ENCODE data around the gene STARD13.

Gene STARD13

DNA sequence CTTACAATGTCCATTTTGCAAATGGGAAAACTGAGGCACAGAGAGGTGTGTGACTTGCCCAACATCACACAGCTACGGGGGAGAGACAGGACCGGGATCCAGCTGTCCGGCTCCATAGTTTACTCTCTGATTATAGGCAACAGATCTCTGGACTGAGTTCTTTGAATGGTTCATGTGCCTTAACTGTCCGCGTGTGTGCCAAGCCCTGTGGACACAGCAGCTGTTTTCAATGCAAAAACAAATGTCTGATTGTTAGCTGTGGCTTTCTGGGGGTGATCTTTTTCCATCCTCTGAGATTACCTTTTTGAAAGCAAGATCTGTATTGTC, 175.2 kb downstream of the STARD13 start:
- DNase-seq, result no peak

GRCh38 chr13:33109801-33110200, 175.8 kb downstream of the STARD13 start:
- no peak for DNase-seq

DNA sequence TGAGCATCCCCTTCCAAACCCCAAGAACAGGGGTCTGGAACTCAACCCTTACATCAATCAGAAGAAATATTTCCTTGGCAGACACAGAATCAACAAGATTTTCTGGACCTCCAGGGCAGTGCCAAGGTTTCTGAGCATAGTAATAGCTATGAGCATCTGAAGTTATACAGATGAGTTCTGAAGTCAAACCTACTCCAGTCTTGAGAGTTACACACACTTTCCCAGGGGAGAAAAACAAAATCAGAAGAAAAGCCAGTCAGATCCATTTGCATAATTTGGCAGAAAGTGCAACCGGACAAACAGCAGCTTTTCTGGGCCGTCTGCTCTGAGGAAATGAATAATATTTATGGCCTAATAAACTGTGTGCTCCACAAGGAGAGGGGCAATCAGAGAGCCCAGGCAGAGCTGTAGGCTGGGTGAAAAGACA, 176.3 kb downstream of the STARD13 start:
- no peak for DNase-seq

DNA sequence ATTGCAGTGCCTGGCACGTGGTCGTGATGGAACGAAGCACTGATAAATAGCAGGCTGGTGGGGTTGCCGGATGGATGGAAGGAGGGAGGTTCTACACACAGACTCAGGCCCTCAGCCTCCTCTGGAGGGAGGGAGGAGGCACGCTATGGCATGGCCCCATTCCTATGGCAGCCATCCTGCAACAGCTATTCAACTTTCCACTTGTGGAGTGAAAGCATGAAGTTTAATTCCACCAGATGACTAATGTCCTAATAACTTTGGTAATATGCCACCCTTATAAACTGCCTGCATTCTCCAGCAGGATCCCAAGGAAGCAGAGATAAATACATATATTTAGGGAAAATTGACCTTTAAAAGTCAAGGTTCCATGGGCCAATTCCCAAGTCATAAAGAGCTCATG, 176.9 kb downstream of the STARD13 start:
- DNase-seq, result no peak

GRCh38 chr13:33107361-33107760, 178.2 kb downstream of the STARD13 start:
- DNase-seq, result no peak

- DNase-seq, result no peak
Measured at GRCh38 chr13:33106656-33107360, 178.7 kb downstream of the STARD13 start.

DNA sequence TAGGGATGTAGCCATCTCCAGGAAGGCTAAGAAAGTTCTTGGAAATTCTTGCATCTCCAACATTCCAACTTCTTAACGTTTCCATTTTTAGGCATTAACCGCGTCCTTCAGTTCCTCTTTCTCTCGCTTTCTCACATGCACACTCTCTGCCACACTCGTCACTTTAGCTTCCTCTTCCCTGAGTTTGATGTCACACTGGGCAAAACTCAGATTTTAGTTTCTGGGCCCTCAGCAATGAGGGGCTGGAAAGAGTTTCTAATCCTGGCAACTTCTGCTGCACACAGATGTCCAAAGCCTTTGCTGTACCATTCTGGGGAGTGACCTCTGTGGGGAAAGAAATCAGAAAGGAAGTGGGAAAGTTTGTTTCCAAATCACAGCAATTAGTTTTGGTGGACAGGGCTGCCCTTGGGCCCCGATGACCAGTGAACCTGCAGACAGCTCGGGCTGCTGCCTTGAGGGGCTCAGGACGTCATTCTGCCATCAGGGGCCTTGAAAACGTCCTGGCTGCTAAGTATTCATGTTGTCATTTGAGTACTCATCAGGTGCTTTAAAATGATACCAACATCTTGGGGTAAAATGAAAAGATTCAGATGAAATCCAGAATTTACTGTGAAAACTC, 180.1 kb downstream of the STARD13 start:
- no peak for DNase-seq

- no peak for DNase-seq
Measured at GRCh38 chr13:33103457-33103856, 182.1 kb downstream of the STARD13 start.

DNA sequence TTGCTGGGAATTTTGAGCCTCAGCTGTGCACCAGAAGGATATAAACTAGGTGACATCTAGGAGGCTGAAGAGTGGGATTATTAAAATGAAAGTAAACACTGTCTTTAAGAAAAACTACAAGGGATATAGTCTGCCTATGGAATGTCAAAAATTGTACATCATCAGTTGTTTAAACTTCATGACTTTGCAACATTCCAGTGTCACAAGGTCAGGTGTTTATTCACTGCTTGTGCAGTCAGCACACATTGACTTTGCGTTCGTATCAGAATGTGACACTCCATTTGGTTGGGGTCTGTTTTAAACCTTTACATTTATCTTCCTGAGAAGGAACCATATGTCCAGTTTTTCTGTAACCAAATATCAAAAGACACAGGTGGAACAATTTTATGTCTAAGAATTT, 183.7 kb downstream of the STARD13 start:
- no peak for DNase-seq

DNA sequence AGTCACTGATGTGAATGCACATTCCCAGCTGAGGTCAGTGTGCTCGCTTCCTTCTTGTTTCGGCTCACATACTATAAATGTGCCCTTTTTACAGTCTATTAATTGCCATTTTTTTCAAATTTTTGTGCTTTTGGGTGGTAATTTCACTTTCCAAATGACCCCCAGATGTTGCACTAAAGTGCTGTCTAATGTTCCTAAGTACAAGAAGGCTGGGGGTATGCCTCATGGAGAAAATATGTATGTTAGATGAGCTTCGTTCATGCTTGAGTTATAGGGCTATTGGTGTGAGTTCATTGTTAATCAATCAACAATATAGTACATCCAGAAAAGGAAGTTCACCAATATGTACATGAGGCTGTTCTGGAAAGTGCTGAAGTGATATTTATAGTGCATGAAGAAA, 184.7 kb downstream of the STARD13 start:
- no peak for DNase-seq

GRCh38 chr13:33099860-33100259, 185.7 kb downstream of the STARD13 start:
- DNase-seq, result no peak

- DNase-seq, result no peak
Measured at GRCh38 chr13:33096886-33097605, 188.5 kb downstream of the STARD13 start.

- DNase-seq, result no peak
Measured at GRCh38 chr13:33092073-33092987, 193.2 kb downstream of the STARD13 start.

GRCh38 chr13:33091415-33091774, 194.2 kb downstream of the STARD13 start:
- DNase-seq, result no peak

GRCh38 chr13:33090755-33091414, 194.7 kb downstream of the STARD13 start:
- no peak for DNase-seq

DNA sequence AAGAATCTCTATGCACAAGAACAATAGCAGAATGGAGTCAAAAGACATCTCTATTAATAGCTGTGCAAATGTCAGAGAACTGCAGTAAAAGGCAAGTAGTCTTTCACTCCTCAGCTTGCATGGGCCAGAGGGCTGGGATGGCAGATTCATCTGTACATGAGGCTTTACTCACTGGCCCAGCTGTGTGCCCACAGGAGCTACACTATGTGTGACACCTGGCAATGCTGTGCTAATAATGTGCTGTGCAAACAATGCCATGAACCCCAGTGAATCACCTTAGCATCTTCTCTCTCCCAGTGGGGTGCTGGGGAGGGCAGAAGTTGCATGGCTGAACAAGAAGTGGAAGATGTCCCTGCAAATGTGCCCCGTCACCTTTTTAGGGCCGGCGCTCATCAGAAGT, 196.2 kb downstream of the STARD13 start:
- DNase-seq, result no peak

GRCh38 chr13:33087790-33088189, 197.8 kb downstream of the STARD13 start:
- no peak for DNase-seq

DNA sequence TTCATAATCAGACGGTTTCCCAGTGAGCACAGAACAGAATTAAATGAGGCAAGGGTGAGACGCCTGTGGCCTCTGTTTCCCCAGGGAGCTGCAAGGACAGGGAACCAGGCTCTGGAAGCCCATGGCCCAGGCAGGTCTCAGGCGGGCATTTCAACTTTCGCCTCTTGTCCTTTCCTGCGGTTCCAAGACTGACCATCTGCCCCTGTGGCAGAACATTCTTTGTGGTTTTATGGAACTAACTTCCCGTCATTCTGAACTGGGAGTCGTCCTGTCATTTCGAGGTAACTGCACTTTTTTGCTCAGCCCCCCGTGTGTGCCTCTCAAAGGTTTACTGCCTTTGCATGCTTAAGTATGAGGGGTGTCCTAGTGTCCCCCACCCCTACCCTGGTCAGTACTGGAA, 198.5 kb downstream of the STARD13 start:
- DNase-seq, result no peak

DNA sequence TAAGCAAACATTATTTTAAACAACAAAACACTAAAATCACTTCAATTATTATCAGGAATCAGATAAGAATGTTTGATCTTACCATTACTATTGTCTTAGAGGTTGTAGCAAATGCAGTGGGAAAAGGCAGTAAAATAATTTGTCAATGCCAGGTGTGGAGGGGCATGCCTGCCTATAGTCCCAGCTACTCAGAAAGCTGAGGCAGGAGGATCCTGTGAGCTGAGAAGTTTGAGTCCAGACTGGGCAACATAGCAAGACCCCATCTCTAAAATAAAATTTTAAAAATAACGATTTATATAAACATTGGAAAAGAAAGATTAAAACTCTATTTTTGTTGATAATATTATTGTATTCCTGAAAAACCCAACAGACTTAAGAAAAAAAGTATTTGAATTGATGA, 202.5 kb downstream of the STARD13 start:
- no peak for DNase-seq

- no peak for DNase-seq
Measured at GRCh38 chr13:33081666-33082065, 203.9 kb downstream of the STARD13 start.

- DNase-seq, result no peak
Measured at GRCh38 chr13:33080972-33081590, 204.5 kb downstream of the STARD13 start.

DNA sequence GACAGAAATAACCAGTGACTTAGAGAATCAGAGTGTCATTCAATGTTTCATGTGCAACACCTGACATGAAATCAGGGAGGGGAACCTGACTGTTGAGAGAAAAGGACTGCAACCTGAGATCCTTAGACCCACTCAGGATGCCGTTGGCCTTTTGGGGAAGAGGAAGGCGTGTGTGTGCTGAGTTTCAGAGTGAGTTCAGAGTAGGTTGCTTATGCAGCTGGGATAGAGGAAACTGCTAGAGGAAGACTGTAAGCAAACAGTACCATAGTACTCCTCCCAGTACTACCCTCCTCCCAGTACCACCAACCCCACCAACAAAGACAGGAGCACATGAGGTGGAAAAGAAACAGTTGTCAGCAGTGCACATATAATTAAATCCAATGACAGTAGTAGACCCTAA, 205.6 kb downstream of the STARD13 start:
- DNase-seq, result no peak
